K562 (cell line): Measurements from ENCODE around the gene SPRED2. TPM values are rescaled to one million over a fixed set of nuclear protein-coding genes. Genes with fewer than 3 reads are reported as not detected.
A peak's percentile ranks its signal among the peaks of the same experiment; 100 is the strongest.

Source experiments
- ATAC-seq: fragments of 200-7000 bp; cut with Tn5 transposase; 3 replicates; pipeline ENCODE4 v1.9.1; 2020; ENCODE audit warnings: moderate library complexity
- BruUV-seq: library from RNA; stranded (reverse); fragments of 400-500 nt; replicated peaks from 2 replicates; lab custom pipeline; 2021; lab: Mats Ljungman, UMichigan
- CTCF ChIA-PET: fragments of 300-600 bp; formaldehyde crosslinking; extraction: SDS; loops from one replicate; lab custom pipeline; 2021; ENCODE audit warnings: low intra/inter-chr PET ratio; lab: Yijun Ruan, JAX
- POLR2A ChIA-PET: fragments of 300-600, 350-650 bp; sonication (Branson Sonifier 250); formaldehyde crosslinking; extraction: SDS; loops from one replicate; lab custom pipeline; 2021; ENCODE audit warnings: antibody characterized with exemption, inconsistent platforms; lab: Yijun Ruan, JAX
- DNase-seq, 4 experiments: peaks; one replicate each; pipeline versions ENCODE4 v3.0.0 to v3.0.0-alpha.2; 2011 to 2018; ENCODE audit warnings: low spot score in 3 of 4, mixed read lengths in 3 of 4; ENCODE audit errors: extremely low read depth in 1 of 4
- FAIRE-seq: peaks from 2 replicates; lab custom pipeline; 2011; peaks lifted over from hg19 to GRCh38; lab: Jason Lieb, UNC
- H2AFZ ChIP-seq: 2 replicates; pipeline ENCODE4 v1.6.0; 2011; ENCODE audit warnings: low read depth, low read length, control low read depth, inconsistent platforms
- H3K27ac ChIP-seq: fragments of 200-600 bp; 3 replicates; pipeline ENCODE4 v1.8.0; 2011; ENCODE audit warnings: low read depth, mild to moderate bottlenecking, control low read depth, inconsistent platforms, low read length, moderate library complexity, mixed read lengths; ENCODE audit errors: extremely low read depth
- H3K27me3 ChIP-seq, 2 experiments: fragments of 300-600 bp in 1 of 2; 2 replicates in 1 of 2; 3 replicates in 1 of 2; pipeline versions ENCODE4 v1.6.0 to v1.8.0; 2011; ENCODE audit warnings: inconsistent platforms in 2 of 2, low read length in 2 of 2, mild to moderate bottlenecking in 1 of 2, mixed read lengths in 1 of 2, moderate library complexity in 1 of 2; ENCODE audit not compliant: control insufficient read depth in 2 of 2, insufficient read depth in 2 of 2
- H3K36me3 ChIP-seq: fragments of 300-600 bp; 3 replicates; pipeline ENCODE4 v1.8.0; 2011; ENCODE audit warnings: mild to moderate bottlenecking, low read length, inconsistent platforms; ENCODE audit not compliant: control insufficient read depth, insufficient read depth
- H3K4me1 ChIP-seq, 2 experiments: fragments of 200-600 bp in 1 of 2; replicated peaks in 1 of 2; 2 replicates in 1 of 2; 3 replicates in 1 of 2; pipeline versions ENCODE4 v1.5.1 to v1.8.0; 2011; ENCODE audit warnings: inconsistent platforms in 2 of 2, low read length in 2 of 2, mild to moderate bottlenecking in 1 of 2, mixed read lengths in 1 of 2, moderate library complexity in 1 of 2; ENCODE audit not compliant: control insufficient read depth in 2 of 2, insufficient read depth in 2 of 2
- H3K4me2 ChIP-seq: 2 replicates; pipeline ENCODE4 v1.6.1; 2011; ENCODE audit warnings: low read length, control low read depth, inconsistent platforms, mixed read lengths; ENCODE audit not compliant: insufficient read depth
- H3K4me3 ChIP-seq: fragments of 200-600 bp; sonication (generic), shearing (Covaris generic); 2 replicates; pipeline ENCODE4 v1.5.1; 2016; ENCODE audit warnings: control low read depth, inconsistent platforms
- H3K79me2 ChIP-seq: fragments of 200-600 bp; 3 replicates; pipeline ENCODE4 v1.8.0; 2011; ENCODE audit warnings: low read length, inconsistent platforms; ENCODE audit not compliant: control insufficient read depth, insufficient read depth
- H3K9ac ChIP-seq, 2 experiments: 2 replicates each; pipeline versions ENCODE4 v1.6.0 to v1.6.1; 2011; ENCODE audit warnings: low read depth in 2 of 2, low read length in 2 of 2, control low read depth in 1 of 2, inconsistent platforms in 1 of 2, mild to moderate bottlenecking in 1 of 2, mixed read lengths in 1 of 2; ENCODE audit not compliant: insufficient read depth in 1 of 2
- H3K9me1 ChIP-seq: one replicate; pipeline ENCODE4 v1.6.0; 2011; ENCODE audit warnings: inconsistent platforms, mild to moderate bottlenecking, low read length, moderate library complexity; ENCODE audit not compliant: control insufficient read depth, insufficient read depth
- H3K9me3 ChIP-seq: replicated peaks from 2 replicates; pipeline ENCODE4 v1.5.1; 2011; ENCODE audit warnings: low read depth, low read length, inconsistent platforms; ENCODE audit not compliant: control insufficient read depth, insufficient read depth
- H4K20me1 ChIP-seq: replicated peaks from 2 replicates; pipeline ENCODE4 v1.6.1; 2011; ENCODE audit warnings: low read length, inconsistent platforms, mixed read lengths; ENCODE audit not compliant: control insufficient read depth, insufficient read depth
- ATF3 ChIP-seq, 2 experiments: fragments of 450-650 bp in 1 of 2; sonication (generic) in 1 of 2; formaldehyde crosslinking in 1 of 2; IDR thresholded peaks in 1 of 2; conservative IDR thresholded peaks in 1 of 2; 2 replicates each; pipeline versions ENCODE4 v1.6.1 to v1.8.1; 2016 to 2023; ENCODE audit warnings: mild to moderate bottlenecking in 2 of 2, moderate library complexity in 2 of 2, inconsistent platforms in 1 of 2, missing genetic modification reagents in 1 of 2
- CEBPB ChIP-seq: fragments of 450-650 bp; IDR thresholded peaks from 2 replicates; pipeline ENCODE4 v1.6.1; 2016; ENCODE audit warnings: missing genetic modification characterization, missing compliant biosample characterization
- CEBPG ChIP-seq, 3 experiments: fragments of 200-800 bp in 1 of 3; sonication (Bioruptor generic) in 1 of 3; sonication (generic) in 1 of 3; formaldehyde crosslinking in 1 of 3; IDR thresholded peaks in 2 of 3; conservative IDR thresholded peaks in 1 of 3; 2 replicates each; pipeline versions ENCODE4 v1.6.1 to v1.8.0; 2016 to 2022; ENCODE audit warnings: missing compliant biosample characterization in 2 of 3, missing genetic modification characterization in 2 of 3, mild to moderate bottlenecking in 1 of 3, missing genetic modification reagents in 1 of 3
- CXXC5 ChIP-seq: fragments of 250-450 bp; sonication (Bioruptor Pico); IDR thresholded peaks from 2 replicates; pipeline ENCODE4 v1.8.0; 2022; ENCODE audit warnings: inconsistent platforms, mild to moderate bottlenecking, moderate library complexity
- ZNF280A ChIP-seq: fragments of 450-650 bp; IDR thresholded peaks from 2 replicates; pipeline ENCODE4 v1.6.1; 2018; ENCODE audit warnings: mild to moderate bottlenecking, low read depth; ENCODE audit not compliant: partially characterized antibody
- WGBS: fragments of 100-300 bp; shearing (Covaris generic); methylation state at CpG from one replicate; pipeline ENCODE4 v1.1.6; 2016; ENCODE audit warnings: low coverage, mixed read lengths; ENCODE audit not compliant: insufficient coverage; ENCODE audit errors: missing lambda C conversion rate; 5-methylcytosine and 5-hydroxymethylcytosine counted together
- in situ Hi-C: fragments of 300-500 bp; cut with MboI; formaldehyde crosslinking; loops from 4 replicates; pipeline ENCODE4 v1.15.0; 2018; ENCODE audit warnings: inconsistent platforms, mixed read lengths
- intact Hi-C: fragments of 100-400 bp; cut with micrococcal nuclease; formaldehyde crosslinking; loops from 2 replicates; pipeline ENCODE4 v1.14.2; 2022
- polyA plus RNA-seq, 8 experiments: library from polyadenylated mRNA; depleted of rRNA in 4 of 8; stranded (reverse) in 5 of 8; unstranded in 3 of 8; fragments of >200 nt; fragmentation: Nextera tagmentation in 2 of 8; fragmentation: Illumina TruSeq in 1 of 8; extraction: Ambion mirVana in 2 of 8; extraction: Trizol in 1 of 8; gene quantifications; 2 replicates each; pipeline versions ENCODE4 v1.2.1 to v1.2.3, GENCODE V29; 2011 to 2014; ENCODE audit warnings: inconsistent platforms in 1 of 8, missing spikeins in 1 of 8
- total RNA-seq, 7 experiments: library from RNA; depleted of rRNA in 6 of 7; stranded (reverse); fragments of >200 nt in 6 of 7; fragmentation: Illumina TruSeq in 2 of 7; extraction: Trizol in 2 of 7; gene quantifications; 2 replicates each; pipeline versions ENCODE4 v1.2.1 to v1.2.3, GENCODE V29; 2011 to 2021; ENCODE audit warnings: low replicate concordance in 1 of 7

Gene SPRED2
- total and polyA plus RNA-seq, 9 of the 15 experiments (the other 6 are each of a cell fraction or from before 2014, with no cell fraction given), result 4.6 to 50.8 (median 14.1) TPM

GRCh38 chr2:65386344-65386743 is 46.1 kb downstream of the SPRED2 start:
- Histone ChIP-seq H3K4me2 (no peak overlapping the region), H3K4me3 (no peak overlapping the region), H3K79me2 (peaks cover 88% of the 10 kb centered on the region)

More at GRCh38 chr2:65386344-65386743, 46.1 kb downstream of the SPRED2 start:
- in situ Hi-C loops, result no loop called here
- H3K27me3 ChIP-seq, result no peaks in the 10 kb centered on the region
- no peak for ATAC-seq
- WGBS, result 90% methylated on average over 3 of the region's 3 CpGs
- no peak for TF ChIP-seq ZNF280A
- TF ChIP-seq ATF3 (IDR thresholded peaks at IDR 0.05), result 0 out of 2 replicates have a peak, but pooled peaks have one; percentile 10
- TF ChIP-seq ATF3 (CRISPR knock-in tag; conservative IDR thresholded peaks at IDR 0.05), result no peak
- TF ChIP-seq CEBPB (tag), result peak; percentile 79
- no peak for TF ChIP-seq CXXC5
- TF ChIP-seq CEBPG (CRISPR knock-in tag; IDR thresholded peaks at IDR 0.05), result no peak
- peak; percentile 59 to 80 for TF ChIP-seq CEBPG (tag; conservative IDR thresholded peaks at IDR 0.05 in 1 of 2, IDR thresholded peaks at IDR 0.05 in 1 of 2)
- no peaks in the 10 kb centered on the region for H3K9me3 ChIP-seq
- no peak overlapping the region for H2AFZ ChIP-seq
- peaks cover 39% of the 10 kb centered on the region for H4K20me1 ChIP-seq
- ChIA-PET CTCF (no interaction called here), POLR2A (interaction anchor here (0.5 to 1.3 kb wide), 3 partner anchors 12 to 35 kb away, joined by 3 to 4 read pairs (median 3); no protein-coding TSS in a partner anchor)
- peaks cover 9% of the 10 kb centered on the region; the same call in 2 of the 3 replicates for H3K36me3 ChIP-seq
- BruUV-seq, result no TSS peak
- DNase-seq, result no peak
- no peak overlapping the region for H3K27ac ChIP-seq
- intact Hi-C loops, result no loop called here
- no peak overlapping the region for H3K9ac ChIP-seq
- peaks cover 31 to 62% of the 10 kb centered on the region in 2 experiments for H3K4me1 ChIP-seq
- no peaks in the 10 kb centered on the region for H3K9me1 ChIP-seq
- no peak for FAIRE-seq
